Gastrocnemius medialis (tissue), 4 donors: ENCODE results near the gene EFCAB6. TPM values are rescaled to one million over a fixed set of nuclear protein-coding genes. Genes with fewer than 3 reads are reported as not detected.

Experiments used
- ATAC-seq, 2 donors: fragments of 150-250 bp; one replicate each; pipeline ENCODE4 v1.9.1; 2016
- DNase-seq, 2 donors: peaks; one replicate each; pipeline ENCODE4 v3.0.0-alpha.2; 2019
- H3K27ac ChIP-seq, 4 donors: fragments of 200-600 bp; sonication (generic); 1 replicate in 1 of 4; 2 replicates in 3 of 4; pipeline ENCODE4 v1.5.1; 2016 to 2018; ENCODE audit warnings: mild to moderate bottlenecking in 2 of 4, moderate library complexity in 1 of 4
- H3K27me3 ChIP-seq, 3 donors: fragments of 200-600 bp; sonication (generic) in 2 of 3; 1 replicate in 1 of 3; 2 replicates in 2 of 3; pipeline versions ENCODE4 v1.5.1 to v1.6.0; 2016 to 2019; ENCODE audit warnings: mild to moderate bottlenecking in 1 of 3, moderate library complexity in 1 of 3
- H3K36me3 ChIP-seq, 2 donors: fragments of 200-600 bp; sonication (generic) in 1 of 2; one replicate each; pipeline ENCODE4 v1.5.1; 2017 to 2018
- H3K4me1 ChIP-seq, 2 donors: fragments of 200-600 bp; sonication (generic) in 1 of 2; one replicate each; pipeline ENCODE4 v1.5.1; 2016 to 2017; ENCODE audit warnings: mild to moderate bottlenecking in 2 of 2
- H3K4me3 ChIP-seq, 4 donors: fragments of 200-600 bp; sonication (generic) in 3 of 4; 1 replicate in 1 of 4; 2 replicates in 3 of 4; pipeline ENCODE4 v1.5.1; 2016 to 2019; ENCODE audit warnings: mild to moderate bottlenecking in 2 of 4
- H3K9me3 ChIP-seq, 3 donors: fragments of 200-600 bp; sonication (generic) in 2 of 3; 1 replicate in 1 of 3; 2 replicates in 2 of 3; pipeline ENCODE4 v1.5.1; 2016 to 2019
- POLR2A ChIP-seq, 2 donors: fragments of 450-650 bp; IDR thresholded peaks; one replicate each; pipeline ENCODE4 v1.6.1; 2017; ENCODE audit warnings: antibody characterized with exemption in 2 of 2, mild to moderate bottlenecking in 2 of 2, moderate library complexity in 2 of 2
- in situ Hi-C, 4 donors: fragments of 200-750 bp; cut with MboI; loops; one replicate each; pipeline versions ENCODE4 v1.15.0 to v1.8.0; 2017; ENCODE audit warnings: low sequenced_read_pairs in 4 of 4
- intact Hi-C: fragments of 100-400 bp; cut with DNase I; formaldehyde crosslinking; loops from one replicate; pipeline ENCODE4 v1.15.1; 2023; ENCODE audit warnings: low total_unique reads
- total RNA-seq, 4 donors: library from RNA; depleted of rRNA; stranded (reverse); fragments of >200 nt; gene quantifications; one replicate each; pipeline versions ENCODE4 v1.1.0 to v1.2.3, GENCODE V29; 2016
- TF ChIP-seq, protein P1 (sequence below), 5 experiments: fragments of 450-650 bp in 3 of 5; fragments of 200-600 bp in 2 of 5; sonication (generic) in 2 of 5; IDR thresholded peaks in 4 of 5; conservative IDR thresholded peaks in 1 of 5; 1 replicate in 4 of 5; 2 replicates in 1 of 5; pipeline ENCODE4 v1.5.1; 2016 to 2019; ENCODE audit warnings: antibody characterized with exemption in 5 of 5, mild to moderate bottlenecking in 3 of 5, moderate library complexity in 3 of 5

The EFCAB6 gene
- total RNA-seq, 4 donors from 2014 or later = 0.07 to 4.4 (median 0.28) TPM

DNA sequence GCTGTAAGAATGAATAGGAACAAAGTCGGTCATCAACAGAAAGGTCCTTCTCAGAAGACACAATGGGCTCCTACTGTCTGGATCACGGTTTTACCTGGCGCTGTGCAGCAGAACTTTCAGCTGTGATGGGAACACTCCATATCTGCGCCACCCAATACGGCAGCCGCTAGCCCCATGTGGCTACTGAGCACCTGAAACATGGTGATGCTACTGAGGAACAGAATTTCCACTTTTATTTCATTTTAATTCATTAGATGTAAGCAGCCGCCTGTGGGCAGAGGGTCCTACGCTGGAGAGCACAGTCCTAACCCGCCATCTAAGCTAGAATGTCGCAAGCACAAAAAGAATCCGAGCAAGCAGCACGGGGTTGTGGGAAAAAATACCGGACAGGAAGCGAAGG lies 47.5 kb upstream of the EFCAB6 start:
- Histone ChIP-seq H3K4me1 (no peaks in the 10 kb centered on the region), H3K4me3 (no peak overlapping the region), H3K27ac (no peak overlapping the region), H3K9me3 (no peaks in the 10 kb centered on the region), H3K27me3 (peaks cover 38 to 51% (median 44%) of the 10 kb centered on the region in 3 donors), H3K36me3 (no peaks in the 10 kb centered on the region)
- ATAC-seq = no peak
- intact Hi-C loops = no loop called here
- no peak for TF ChIP-seq POLR2A (IDR thresholded peaks at IDR 0.05)
- TF ChIP-seq, protein P1, sequence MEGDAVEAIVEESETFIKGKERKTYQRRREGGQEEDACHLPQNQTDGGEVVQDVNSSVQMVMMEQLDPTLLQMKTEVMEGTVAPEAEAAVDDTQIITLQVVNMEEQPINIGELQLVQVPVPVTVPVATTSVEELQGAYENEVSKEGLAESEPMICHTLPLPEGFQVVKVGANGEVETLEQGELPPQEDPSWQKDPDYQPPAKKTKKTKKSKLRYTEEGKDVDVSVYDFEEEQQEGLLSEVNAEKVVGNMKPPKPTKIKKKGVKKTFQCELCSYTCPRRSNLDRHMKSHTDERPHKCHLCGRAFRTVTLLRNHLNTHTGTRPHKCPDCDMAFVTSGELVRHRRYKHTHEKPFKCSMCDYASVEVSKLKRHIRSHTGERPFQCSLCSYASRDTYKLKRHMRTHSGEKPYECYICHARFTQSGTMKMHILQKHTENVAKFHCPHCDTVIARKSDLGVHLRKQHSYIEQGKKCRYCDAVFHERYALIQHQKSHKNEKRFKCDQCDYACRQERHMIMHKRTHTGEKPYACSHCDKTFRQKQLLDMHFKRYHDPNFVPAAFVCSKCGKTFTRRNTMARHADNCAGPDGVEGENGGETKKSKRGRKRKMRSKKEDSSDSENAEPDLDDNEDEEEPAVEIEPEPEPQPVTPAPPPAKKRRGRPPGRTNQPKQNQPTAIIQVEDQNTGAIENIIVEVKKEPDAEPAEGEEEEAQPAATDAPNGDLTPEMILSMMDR (IDR thresholded peaks at IDR 0.05 in 4 of 5, conservative IDR thresholded peaks at IDR 0.05 in 1 of 5) = no peak
- in situ Hi-C loops = no loop called here
- peak in 1 of 2 donors; percentile 2 for DNase-seq

DNA sequence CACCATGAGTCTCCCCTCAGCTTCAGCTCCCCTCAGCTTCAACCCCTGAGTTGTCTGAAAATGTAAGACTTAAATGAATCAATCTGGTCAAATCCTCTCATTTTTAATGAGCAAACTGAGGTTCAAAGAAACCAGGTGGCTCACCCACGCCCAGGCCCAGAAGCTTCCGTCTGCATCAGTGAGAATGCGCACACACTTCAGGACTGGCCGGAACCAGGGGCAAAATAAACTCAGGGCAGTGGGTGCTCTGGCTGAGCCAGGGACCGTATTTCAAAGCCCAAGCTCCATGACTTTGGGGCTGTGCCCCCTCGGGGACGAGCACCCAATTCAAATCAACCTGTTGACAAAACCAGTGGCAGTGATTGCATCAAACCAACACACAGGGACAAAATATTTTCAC lies 47.1 kb upstream of the EFCAB6 start:
- Histone ChIP-seq H3K27me3 (peaks cover 33 to 51% (median 41%) of the 10 kb centered on the region in 3 donors), H3K4me1 (no peaks in the 10 kb centered on the region), H3K4me3 (no peak overlapping the region), H3K9me3 (no peaks in the 10 kb centered on the region), H3K36me3 (no peaks in the 10 kb centered on the region), H3K27ac (no peak overlapping the region)
- no peak for ATAC-seq
- TF ChIP-seq, protein P1 (IDR thresholded peaks at IDR 0.05 in 4 of 5, conservative IDR thresholded peaks at IDR 0.05 in 1 of 5) = no peak
- no peak for TF ChIP-seq POLR2A (IDR thresholded peaks at IDR 0.05)
- in situ Hi-C loops (no loop called here), intact Hi-C loops (no loop called here)
- DNase-seq = no peak

DNA sequence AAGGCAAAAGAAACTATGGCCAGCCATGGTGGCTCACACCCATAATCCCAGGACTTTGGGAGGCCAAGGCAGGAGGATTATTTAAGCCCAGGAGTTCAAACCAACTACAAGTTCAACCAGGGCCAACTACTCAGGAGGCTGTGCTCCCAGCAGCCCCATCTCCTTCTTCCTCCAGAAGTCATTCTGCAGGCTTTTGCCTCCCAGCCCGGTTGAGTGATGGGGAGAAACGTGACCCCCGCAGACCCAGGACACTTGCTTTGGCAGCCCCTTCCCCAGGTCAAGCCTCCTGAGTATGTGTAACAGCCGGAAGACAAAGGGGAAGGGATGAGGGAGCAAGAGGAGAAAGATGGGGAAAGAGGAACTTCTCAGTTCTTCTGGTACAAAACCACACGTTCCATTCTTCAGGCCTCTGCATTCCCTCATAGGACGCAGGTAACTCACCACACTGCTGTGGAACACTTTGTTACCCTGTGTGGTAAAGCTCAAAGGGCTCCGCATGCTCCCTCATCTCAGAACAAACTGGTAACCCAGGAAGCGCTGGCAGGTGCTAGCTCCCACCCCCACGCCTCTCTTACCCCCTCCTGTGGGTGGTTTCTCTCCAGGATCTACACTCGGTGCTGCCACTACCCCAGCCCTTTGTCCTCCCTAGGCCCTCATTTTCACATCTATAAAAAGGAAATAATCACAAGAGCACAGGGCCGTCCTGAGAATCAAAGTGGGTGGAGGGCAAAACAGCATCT lies 46.2 kb upstream of the EFCAB6 start:
- DNase-seq (peak in 1 of 2 donors; percentile 6), ATAC-seq (no peak)
- Histone ChIP-seq H3K27ac (no peak overlapping the region), H3K4me1 (no peaks in the 10 kb centered on the region), H3K27me3 (peaks cover 25 to 52% (median 32%) of the 10 kb centered on the region in 3 donors), H3K36me3 (no peaks in the 10 kb centered on the region), H3K4me3 (no peak overlapping the region), H3K9me3 (no peaks in the 10 kb centered on the region)
- intact Hi-C loops = no loop called here
- in situ Hi-C loops = no loop called here
- TF ChIP-seq, protein P1 (IDR thresholded peaks at IDR 0.05 in 4 of 5, conservative IDR thresholded peaks at IDR 0.05 in 1 of 5) = no peak
- no peak for TF ChIP-seq POLR2A (IDR thresholded peaks at IDR 0.05)

DNA sequence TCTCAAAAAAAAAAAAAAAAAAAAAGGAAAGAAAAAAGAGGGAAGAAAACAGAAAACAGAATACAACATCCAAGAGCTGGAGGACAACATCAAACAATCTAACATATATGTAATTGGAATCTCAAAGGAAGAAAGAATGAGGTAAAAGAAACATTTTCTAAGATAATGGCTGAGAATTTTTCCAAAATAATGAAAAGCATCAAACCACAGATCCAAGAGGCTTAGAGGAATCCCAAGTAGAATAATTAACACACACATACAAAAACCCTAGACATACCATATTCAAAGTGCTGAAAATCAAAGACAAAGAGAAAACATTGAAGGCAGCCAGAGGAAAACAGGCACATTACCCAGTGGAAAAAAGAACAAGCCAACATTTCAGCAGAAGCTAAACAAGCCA lies 45.3 kb upstream of the EFCAB6 start:
- H3K27me3 ChIP-seq = peaks cover 16 to 51% (median 30%) of the 10 kb centered on the region in 3 donors
- DNase-seq = no peak
- in situ Hi-C loops = no loop called here

More for the DNA sequence above, 45.3 kb upstream of the EFCAB6 start:
- H3K27ac ChIP-seq = no peak overlapping the region
- no peaks in the 10 kb centered on the region for H3K36me3 ChIP-seq
- TF ChIP-seq POLR2A (IDR thresholded peaks at IDR 0.05) = no peak
- TF ChIP-seq, protein P1 (IDR thresholded peaks at IDR 0.05 in 4 of 5, conservative IDR thresholded peaks at IDR 0.05 in 1 of 5) = no peak
- H3K4me1 ChIP-seq = no peaks in the 10 kb centered on the region
- no peak overlapping the region for H3K4me3 ChIP-seq
- no peaks in the 10 kb centered on the region for H3K9me3 ChIP-seq
- intact Hi-C loops = no loop called here
- no peak for ATAC-seq
